ENCODE data around the gene RUSF1.
"Not testable (repeated sequence)": the region's sequence is repeated elsewhere in the genome, so short reads cannot be mapped to it uniquely, and the experiment has no call there.

The RUSF1 gene

DNA sequence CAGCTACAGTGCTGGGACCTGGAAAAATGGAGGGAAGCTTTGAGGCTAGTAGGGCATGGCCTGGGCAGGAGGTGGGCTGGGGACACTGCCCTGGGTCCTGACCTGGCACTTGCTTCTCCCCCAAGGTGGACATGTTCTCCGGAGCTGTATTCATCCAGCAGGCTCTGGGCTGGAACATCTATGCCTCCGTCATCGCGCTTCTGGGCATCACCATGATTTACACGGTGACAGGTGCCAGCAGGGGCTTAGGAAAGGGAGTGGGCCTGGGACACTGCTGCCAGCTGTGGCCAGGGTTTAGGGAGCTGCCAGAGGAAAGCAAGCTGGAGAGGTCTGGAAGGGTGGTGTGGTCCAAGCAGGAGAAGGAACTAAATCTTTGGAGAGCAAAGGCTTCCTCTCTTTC lies 22.1 kb downstream of the RUSF1 start:
- no peak for TF ChIP-seq ZNF274 (IDR thresholded peaks at IDR 0.05; ENCODE audit: low read depth, low read length)

DNA sequence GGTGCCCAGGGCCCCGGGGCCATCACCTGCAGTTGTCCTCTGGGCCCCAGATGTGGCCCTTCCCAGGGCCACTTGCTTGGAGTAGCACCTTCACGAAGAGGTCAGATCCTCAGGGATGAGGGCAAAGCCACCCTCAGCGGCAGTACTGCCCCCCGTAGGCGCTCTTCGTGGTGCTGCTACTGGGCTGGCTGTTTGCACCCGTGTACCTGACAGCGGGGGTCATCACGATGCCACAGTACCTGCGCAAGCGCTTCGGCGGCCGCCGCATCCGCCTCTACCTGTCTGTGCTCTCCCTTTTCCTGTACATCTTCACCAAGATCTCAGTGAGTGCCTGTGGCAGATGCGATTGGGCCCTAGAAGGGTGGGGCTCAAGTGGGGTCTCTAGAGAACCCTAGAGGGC lies 22.6 kb downstream of the RUSF1 start:
- no peak for TF ChIP-seq ZNF274 (IDR thresholded peaks at IDR 0.05; ENCODE audit: low read depth, low read length)
- no peak overlapping the region for H3K4me3 ChIP-seq (ENCODE audit: low read length)

More for the DNA sequence above, 22.1 kb downstream of the RUSF1 start:
- no peak overlapping the region for H3K4me3 ChIP-seq (ENCODE audit: low read length)

DNA sequence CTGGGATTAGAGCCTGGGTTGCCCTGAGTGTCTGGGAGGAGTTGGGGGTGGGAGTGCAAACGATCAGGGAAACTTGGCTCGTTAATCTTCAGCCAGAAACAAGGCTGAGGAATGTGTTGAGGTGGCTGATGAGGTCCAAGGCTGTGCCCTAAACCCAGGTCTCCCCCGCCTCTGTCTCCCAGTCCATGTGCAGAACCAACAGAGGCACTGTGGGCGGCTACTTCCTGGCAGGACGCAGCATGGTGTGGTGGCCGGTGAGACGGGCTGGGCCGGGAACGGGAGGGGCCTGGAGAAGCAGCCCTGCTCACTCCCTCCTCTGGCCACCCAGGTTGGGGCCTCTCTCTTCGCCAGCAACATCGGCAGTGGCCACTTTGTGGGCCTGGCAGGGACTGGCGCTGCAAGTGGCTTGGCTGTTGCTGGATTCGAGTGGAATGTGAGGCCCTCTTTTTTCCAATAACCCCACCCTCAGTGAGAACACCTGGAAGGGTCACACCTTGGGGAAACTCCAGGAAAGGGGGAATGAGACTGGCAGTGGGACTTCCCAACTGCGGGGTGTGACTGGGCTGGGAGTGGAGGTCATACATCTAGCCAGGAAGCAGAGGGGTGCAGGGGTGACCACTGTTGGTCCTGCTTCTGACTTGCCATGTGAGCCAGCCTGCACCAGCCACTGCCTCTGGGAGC lies 23.6 kb downstream of the RUSF1 start:
- H3K4me3 ChIP-seq (ENCODE audit: low read length): no peak overlapping the region
- no peak for TF ChIP-seq ZNF274 (IDR thresholded peaks at IDR 0.05; ENCODE audit: low read depth, low read length)

DNA sequence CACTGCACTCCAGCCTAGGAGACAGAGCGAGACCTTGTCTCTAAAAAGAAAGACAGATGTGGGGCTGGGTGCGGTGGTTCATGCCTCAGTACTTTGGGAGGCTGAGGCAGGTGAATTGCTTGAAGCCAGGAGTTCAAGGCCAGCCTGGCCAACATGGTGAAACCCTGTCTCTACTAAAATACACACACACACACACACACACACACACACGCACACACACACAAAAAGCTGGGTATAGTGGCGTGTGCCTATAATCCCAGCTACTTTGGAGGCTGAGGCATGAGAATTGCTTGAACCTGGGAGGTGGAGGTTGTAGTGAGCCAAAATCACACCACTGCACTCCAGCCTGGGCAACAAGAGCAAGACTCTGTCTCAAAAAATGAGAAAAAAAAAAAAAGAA lies 24.1 kb downstream of the RUSF1 start:
- not testable (repeated sequence) for H3K4me3 ChIP-seq (ENCODE audit: low read length)

DNA sequence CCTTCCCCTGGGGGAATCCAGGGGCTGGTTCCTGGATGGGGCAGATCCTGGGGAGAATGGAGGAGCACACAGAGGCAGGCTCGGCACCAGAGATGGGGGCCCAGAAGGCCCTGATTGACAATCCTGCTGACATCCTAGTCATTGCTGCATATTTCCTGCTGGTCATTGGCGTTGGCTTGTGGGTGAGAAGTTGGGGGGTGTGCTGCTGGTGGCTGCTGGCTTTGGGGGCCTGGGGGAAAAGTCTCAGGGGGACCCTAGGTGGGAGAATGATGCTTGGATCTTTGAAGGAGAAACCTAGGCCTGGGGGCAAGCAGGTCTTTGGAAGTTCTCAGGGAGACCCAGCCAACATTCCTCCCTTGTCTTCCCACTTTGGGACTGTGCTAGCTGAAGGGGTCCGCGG lies 25.1 kb downstream of the RUSF1 start, which contains the start of gene SLC5A2:
TSS of gene SLC5A2 (plus strand) at position 43 of the 400 bp plus-strand sequence. CDS start at position 57, 14 bp downstream.
- TF ChIP-seq ZNF274 (IDR thresholded peaks at IDR 0.05; ENCODE audit: low read depth, low read length): no peak
- no peak within 1 kb of the TSS for H3K4me3 ChIP-seq (ENCODE audit: low read length)

DNA sequence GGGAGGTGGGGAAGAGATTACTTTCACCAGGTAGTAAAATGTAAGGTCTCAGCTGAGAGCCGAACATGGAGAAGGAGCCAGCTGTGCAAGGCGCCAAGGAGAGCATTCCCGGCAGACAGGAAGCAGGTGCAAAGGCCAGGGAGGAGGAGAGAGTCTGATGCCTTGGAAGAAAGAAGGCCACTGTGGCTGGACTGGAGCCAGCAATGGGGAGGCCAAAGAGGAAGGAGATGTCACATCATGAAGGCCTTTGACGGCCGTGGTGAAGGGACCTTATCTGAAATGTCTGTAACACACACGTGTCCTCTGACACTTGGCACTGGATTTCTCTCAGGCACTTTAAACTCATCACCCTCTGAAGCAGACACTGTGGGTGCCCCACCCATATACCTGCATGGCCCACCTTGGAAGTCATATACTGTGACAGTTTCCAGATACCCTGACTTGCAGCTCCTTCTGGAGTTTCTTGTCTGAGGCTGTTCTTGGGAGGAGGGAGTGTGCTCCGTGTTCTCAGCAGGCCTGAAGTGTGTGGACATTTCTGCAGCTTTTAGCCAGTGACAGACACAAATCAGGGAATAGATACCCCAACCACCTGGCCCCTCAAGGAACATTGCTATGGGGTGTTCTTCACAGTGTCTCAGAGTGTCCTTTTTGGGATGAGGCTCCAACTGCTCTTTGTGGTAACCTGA lies 27.2 kb downstream of the RUSF1 start:
- TF ChIP-seq ZNF274 (IDR thresholded peaks at IDR 0.05; ENCODE audit: low read depth, low read length): no peak

DNA sequence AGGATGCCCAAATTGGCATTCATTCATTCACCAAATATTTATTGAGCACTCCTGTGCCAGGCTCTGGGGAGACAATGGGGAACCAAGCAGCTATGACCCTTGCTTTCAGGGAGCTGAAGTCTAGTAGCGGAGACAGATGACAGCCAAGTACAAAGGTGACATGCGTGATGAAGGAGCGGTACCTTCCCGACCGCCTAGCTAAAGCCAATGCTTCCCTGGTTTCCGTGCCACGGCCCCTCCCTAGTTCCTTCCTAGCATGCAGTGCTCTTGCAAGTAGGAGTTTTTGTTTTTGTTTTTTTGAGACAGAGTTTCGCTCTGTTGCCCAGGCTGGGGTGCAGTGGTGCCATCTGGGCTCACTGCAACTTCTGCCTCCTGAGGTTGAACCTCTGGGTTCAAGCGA lies 28.4 kb downstream of the RUSF1 start:
- H3K4me3 ChIP-seq (ENCODE audit: low read length): no peak overlapping the region
- TF ChIP-seq ZNF274 (IDR thresholded peaks at IDR 0.05; ENCODE audit: low read depth, low read length): no peak

More for the DNA sequence above, 27.2 kb downstream of the RUSF1 start:
- no peak overlapping the region for H3K4me3 ChIP-seq (ENCODE audit: low read length)

DNA sequence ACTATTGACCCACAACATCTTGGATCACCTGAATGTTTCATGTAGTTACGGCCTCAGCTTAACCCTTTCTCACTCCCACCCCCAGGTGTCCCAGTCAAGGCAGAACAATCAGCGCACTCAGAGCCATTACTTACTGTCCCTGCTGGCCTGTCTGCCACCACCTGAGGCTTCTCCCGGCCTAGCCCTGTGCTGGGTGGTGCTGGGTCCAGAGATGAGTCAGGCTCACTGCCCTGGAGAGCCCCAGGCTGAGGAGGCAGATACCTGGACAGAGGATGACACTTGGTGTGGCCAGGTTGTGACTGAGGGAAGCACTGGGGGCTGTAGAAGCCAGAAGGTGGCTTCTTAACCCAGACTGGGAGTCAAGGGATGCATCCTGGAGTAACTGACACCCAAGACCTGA lies 29.2 kb downstream of the RUSF1 start:
- H3K4me3 ChIP-seq (ENCODE audit: low read length): no peak overlapping the region

DNA sequence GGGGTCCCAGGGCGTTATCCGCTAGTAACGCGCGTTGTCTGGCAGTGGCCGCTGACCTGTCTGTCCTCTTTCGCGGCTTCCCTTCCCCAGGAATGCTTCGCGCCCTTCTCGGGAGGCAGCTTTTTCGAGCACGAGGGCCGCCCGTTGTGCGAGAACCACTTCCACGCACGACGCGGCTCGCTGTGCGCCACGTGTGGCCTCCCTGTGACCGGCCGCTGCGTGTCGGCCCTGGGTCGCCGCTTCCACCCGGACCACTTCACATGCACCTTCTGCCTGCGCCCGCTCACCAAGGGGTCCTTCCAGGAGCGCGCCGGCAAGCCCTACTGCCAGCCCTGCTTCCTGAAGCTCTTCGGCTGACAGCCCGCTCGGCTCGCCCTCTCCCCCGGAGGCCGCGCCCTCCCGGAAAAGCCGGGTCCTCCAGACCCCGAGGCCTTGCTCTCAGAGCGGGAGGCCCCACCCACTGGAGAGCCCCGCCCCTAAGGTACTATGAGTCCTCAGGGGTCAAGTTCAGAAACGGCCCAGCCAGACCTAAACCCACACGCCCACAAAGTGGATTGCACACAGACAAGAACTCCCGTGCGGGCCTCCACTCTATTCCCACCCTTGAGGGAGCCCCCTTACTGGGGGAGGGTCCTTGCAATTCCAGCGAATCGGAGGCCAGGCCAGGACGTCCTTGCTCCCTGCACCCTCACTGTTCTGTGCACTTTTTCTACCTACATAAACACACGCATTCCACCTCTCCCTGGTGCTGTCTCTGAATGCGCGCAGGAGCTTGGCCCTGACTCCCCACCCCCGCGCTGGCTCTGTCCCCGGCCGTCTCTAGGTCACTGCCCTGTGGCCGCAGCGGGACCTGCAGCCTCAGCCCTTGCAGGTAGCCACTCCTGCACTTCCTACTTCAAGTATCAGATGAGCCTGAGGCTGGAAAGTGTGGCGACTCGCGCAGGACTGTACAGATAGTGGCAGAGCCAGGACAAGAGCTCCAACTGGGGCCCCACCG lies 30.7 kb downstream of the RUSF1 start:
- peak overlapping the region; percentile 59; the same call in 1 of the 2 replicates for H3K4me3 ChIP-seq (ENCODE audit: low read length)
- no peak for TF ChIP-seq ZNF274 (IDR thresholded peaks at IDR 0.05; ENCODE audit: low read depth, low read length)

More for the DNA sequence above, 29.2 kb downstream of the RUSF1 start:
- no peak for TF ChIP-seq ZNF274 (IDR thresholded peaks at IDR 0.05; ENCODE audit: low read depth, low read length)

DNA sequence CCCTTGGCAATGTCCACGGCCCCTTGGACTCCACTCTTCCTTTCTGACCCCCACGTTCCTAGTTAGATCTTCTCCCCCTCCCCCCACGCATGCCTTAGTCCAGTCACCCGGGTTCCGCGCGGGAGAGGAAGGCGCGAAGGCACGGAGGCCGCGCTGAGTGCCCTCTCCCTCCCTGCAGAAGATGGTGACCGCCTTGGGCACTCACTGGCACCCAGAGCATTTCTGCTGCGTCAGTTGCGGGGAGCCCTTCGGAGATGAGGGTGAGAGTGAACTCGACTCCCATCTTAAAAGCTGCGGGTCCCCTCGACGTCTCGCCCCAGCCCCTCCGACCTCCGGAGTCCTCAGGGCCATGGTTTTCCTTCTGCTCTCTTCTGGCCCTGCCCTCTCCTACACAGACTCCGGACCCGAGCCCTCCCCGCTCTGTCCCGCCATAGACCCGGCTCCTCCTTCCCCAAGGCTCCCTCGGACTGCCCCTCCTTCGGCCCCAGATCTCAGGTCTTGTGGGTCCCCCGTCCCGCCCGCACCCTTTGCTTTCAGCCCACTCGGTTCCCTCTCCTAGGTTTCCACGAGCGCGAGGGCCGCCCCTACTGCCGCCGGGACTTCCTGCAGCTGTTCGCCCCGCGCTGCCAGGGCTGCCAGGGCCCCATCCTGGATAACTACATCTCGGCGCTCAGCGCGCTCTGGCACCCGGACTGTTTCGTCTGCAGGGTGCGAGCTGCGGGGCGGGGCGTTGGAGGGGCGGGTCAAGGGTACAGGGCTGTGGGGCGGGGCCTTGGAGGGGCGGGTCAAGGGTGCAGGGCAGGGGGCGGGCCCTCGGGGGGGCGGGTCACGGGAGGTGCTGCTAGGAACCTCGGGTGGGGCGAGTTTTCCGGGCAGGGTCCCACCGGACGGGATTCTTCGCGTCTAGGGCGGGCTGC lies 31.6 kb downstream of the RUSF1 start:
- peak overlapping the region; percentile 59; the same call in 1 of the 2 replicates for H3K4me3 ChIP-seq (ENCODE audit: low read length)
- TF ChIP-seq ZNF274 (IDR thresholded peaks at IDR 0.05; ENCODE audit: low read depth, low read length): no peak

DNA sequence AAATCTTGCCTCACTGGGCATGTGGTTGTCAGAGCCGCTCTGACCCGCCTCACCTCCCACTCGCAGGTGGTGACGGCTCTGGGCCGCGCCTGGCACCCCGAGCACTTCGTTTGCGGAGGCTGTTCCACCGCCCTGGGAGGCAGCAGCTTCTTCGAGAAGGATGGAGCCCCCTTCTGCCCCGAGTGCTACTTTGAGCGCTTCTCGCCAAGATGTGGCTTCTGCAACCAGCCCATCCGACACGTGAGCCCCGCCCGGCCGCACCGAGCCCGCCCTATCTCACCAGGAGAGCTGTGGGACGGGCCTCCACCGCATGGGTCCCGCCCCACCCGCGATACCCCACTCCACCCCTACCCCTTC lies 32.3 kb downstream of the RUSF1 start:
- TF ChIP-seq ZNF274 (IDR thresholded peaks at IDR 0.05; ENCODE audit: low read depth, low read length): no peak
- no peak overlapping the region for H3K4me3 ChIP-seq (ENCODE audit: low read length)

DNA sequence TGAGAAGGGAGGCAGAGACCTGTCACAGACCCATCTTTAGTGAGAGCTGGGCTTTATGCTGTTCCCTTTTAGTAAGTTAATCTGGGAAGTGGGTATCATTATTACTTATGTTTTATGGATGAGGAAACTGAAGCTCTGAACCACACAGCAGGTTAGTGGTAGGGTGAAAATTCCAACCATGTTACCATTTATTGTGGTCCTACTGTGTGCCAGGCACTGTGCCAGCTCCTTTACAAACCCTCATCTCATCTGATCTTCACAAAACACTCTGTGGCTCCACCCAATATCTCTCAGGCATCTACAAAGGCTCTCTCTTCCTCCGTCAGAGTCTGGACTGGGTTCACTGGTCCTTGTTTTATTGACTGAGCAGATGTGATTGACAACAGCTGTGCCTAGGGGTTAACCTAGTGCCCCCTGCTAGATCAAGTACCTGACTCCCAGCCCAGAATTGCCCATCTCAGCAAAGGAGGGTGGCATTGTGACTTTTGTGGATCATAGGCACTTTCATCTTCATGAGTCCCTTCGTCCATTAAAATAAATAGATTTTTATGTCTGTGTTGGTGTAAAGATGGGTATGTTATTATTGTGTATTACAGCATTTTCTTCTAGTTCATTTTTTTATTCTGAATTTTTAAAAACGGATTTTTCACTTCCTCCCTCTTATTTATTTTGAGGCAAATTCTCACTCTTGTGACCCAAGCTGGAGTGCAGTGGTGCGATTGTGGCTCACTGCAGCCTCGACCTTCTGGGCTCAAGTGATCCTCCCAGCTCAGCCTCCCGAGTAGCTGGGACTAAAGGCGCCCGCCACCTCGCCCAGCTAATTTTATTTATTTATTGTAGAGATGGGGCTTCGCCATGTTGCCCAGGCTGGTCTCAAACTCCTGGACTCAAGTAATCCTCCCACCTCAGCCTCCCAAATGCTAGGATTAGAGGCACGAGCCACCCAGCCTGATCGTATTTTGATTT lies 33.1 kb downstream of the RUSF1 start:
- H3K4me3 ChIP-seq (ENCODE audit: low read length): no peak overlapping the region
- TF ChIP-seq ZNF274 (IDR thresholded peaks at IDR 0.05; ENCODE audit: low read depth, low read length): no peak

All from GM08714 (cell line).